ENCODE results near the gene CFD.
"Not testable (repeated sequence)": the region's sequence is repeated elsewhere in the genome, so short reads cannot be mapped to it uniquely, and the experiment has no call there.

CFD gene

DNA sequence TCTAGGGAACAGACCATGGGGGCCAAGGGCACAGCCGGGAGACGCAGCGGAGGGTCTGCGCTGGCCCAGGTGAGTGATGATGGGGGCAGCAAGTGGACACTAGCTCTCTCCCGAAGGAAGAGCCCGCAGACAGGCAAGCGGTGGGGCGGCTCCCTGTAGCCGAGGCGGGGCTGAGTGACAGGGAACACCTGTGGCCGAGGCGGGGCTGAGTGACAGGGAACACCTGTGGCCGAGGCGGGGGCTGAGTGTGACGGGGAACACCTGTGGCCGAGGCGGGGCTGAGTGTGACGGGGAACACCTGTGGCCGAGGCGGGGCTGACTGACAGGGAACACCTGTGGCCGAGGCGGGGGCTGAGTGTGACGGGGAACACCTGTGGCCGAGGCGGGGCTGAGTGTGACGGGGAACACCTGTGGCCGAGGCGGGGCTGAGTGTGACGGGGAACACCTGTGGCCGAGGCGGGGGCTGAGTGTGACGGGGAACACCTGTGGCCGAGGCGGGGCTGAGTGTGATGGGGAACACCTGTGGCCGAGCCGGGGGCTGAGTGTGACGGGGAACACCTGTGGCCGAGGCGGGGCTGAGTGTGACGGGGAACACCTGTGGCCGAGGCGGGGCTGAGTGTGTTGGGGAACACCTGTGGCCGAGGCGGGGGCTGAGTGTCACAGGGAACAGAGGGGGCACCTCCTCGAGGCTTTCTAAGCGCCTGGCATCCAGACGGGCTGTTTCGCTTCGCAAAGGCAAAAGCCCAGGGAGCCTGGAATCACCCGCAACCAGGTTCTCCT, 32.1 kb downstream of the CFD start:
- Histone ChIP-seq H3K4me3 (replicated peaks; ENCODE audit: insufficient read depth, low read length) (peak overlapping the region; percentile 90), H3K27ac (replicated peaks) (peak overlapping the region; percentile 69; the same call in 1 of the 2 replicates)
- DNase-seq (ENCODE audit: low read depth in 1 of 2, low spot score in 1 of 2); H3K27me3 ChIP-seq (ENCODE audit: insufficient read depth, poor library complexity, severe bottlenecking): not testable (repeated sequence)

DNA sequence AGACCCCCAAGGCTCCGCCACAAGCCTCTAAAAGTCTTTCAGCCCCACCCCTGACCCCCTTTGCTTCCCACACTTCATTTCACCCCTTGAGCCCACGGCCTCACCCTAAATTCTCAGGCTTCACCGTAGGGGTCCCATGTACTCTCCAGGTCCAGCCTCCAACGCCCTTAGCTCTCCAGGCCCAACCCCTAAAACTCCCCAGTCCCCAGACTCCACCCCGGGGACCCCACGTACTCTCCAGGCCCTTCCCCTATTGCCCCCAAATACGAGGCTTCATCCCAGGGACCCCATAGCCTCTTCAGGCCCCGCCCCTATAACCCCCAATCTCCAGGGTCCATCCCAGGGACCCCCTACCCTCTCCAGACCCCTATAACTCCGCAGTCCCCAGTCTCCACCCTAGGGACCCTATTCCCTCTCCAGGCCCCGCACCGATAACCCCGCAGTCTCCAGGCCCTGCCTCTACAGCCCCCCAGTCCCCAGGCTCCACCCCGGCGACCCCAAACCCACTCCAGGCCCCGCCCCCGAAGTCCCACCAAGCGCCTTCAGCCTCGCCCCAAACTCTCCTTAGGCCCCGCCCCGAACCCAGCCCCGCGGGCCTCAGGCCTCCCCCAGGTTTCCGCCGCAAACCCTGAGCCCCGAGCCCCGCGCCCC, 32.9 kb downstream of the CFD start:
- DNase-seq (ENCODE audit: low read depth in 1 of 2, low spot score in 1 of 2), result no peak
- TF ChIP-seq SPI1 (IDR thresholded peaks at IDR 0.05; ENCODE audit: borderline replicate concordance, low read depth), result no peak
- TF ChIP-seq GABPA (IDR thresholded peaks at IDR 0.05; ENCODE audit: low read depth), result no peak
- TF ChIP-seq POLR2AphosphoS5 (IDR thresholded peaks at IDR 0.05; ENCODE audit: low read depth), result no peak
- TF ChIP-seq, protein P1, sequence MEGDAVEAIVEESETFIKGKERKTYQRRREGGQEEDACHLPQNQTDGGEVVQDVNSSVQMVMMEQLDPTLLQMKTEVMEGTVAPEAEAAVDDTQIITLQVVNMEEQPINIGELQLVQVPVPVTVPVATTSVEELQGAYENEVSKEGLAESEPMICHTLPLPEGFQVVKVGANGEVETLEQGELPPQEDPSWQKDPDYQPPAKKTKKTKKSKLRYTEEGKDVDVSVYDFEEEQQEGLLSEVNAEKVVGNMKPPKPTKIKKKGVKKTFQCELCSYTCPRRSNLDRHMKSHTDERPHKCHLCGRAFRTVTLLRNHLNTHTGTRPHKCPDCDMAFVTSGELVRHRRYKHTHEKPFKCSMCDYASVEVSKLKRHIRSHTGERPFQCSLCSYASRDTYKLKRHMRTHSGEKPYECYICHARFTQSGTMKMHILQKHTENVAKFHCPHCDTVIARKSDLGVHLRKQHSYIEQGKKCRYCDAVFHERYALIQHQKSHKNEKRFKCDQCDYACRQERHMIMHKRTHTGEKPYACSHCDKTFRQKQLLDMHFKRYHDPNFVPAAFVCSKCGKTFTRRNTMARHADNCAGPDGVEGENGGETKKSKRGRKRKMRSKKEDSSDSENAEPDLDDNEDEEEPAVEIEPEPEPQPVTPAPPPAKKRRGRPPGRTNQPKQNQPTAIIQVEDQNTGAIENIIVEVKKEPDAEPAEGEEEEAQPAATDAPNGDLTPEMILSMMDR (IDR thresholded peaks at IDR 0.05; ENCODE audit: insufficient read depth, low read length), result no peak
- TF ChIP-seq, protein P2, sequence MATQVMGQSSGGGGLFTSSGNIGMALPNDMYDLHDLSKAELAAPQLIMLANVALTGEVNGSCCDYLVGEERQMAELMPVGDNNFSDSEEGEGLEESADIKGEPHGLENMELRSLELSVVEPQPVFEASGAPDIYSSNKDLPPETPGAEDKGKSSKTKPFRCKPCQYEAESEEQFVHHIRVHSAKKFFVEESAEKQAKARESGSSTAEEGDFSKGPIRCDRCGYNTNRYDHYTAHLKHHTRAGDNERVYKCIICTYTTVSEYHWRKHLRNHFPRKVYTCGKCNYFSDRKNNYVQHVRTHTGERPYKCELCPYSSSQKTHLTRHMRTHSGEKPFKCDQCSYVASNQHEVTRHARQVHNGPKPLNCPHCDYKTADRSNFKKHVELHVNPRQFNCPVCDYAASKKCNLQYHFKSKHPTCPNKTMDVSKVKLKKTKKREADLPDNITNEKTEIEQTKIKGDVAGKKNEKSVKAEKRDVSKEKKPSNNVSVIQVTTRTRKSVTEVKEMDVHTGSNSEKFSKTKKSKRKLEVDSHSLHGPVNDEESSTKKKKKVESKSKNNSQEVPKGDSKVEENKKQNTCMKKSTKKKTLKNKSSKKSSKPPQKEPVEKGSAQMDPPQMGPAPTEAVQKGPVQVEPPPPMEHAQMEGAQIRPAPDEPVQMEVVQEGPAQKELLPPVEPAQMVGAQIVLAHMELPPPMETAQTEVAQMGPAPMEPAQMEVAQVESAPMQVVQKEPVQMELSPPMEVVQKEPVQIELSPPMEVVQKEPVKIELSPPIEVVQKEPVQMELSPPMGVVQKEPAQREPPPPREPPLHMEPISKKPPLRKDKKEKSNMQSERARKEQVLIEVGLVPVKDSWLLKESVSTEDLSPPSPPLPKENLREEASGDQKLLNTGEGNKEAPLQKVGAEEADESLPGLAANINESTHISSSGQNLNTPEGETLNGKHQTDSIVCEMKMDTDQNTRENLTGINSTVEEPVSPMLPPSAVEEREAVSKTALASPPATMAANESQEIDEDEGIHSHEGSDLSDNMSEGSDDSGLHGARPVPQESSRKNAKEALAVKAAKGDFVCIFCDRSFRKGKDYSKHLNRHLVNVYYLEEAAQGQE (IDR thresholded peaks at IDR 0.05; ENCODE audit: insufficient replicate concordance, low read depth), result no peak
- Histone ChIP-seq H3K4me3 (replicated peaks; ENCODE audit: insufficient read depth, low read length) (peak overlapping the region; percentile 90), H3K27me3 (ENCODE audit: insufficient read depth, poor library complexity, severe bottlenecking) (no peaks in the 10 kb centered on the region), H3K27ac (replicated peaks) (peak overlapping the region; percentile 69)

DNA sequence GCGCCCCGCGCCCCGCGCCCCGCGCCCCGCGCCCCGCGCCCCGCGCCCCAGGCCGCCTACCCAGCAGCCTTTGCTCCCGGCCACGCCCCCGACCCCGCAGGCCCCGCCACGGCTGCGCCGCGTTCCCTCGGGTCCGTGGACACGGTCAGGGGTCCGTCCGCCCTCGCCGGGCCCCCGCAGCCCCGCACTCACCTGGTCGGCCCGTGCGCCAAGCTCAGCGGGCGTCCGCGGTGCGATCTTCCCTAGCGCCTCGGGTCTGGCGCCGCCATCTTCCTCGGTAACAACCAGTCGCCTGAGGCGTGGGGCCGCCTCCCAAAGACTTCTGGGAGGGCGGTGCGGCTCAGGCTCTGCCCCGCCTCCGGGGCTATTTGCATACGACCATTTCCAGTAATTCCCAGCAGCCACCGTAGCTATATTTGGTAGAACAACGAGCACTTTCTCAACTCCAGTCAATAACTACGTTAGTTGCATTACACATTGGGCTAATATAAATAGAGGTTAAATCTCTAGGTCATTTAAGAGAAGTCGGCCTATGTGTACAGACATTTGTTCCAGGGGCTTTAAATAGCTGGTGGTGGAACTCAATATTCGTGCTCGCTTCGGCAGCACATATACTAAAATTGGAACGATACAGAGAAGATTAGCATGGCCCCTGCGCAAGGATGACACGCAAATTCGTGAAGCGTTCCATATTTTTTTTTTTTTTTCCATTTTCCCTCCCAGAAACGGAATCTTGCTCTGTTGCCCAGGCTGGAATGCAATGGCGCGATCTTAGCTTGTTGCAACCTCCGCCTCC, 33.6 kb downstream of the CFD start, which contains the start of the genes MED16 and RNU6-9:
TSS of gene MED16 (minus strand) at position 294 of the 796 bp plus-strand sequence. CDS start 2,056 bp downstream, outside the sequence.
TSS of gene RNU6-9 (plus strand) at position 591 of the 796 bp plus-strand sequence.
- no peak for TF ChIP-seq SPI1 (IDR thresholded peaks at IDR 0.05; ENCODE audit: borderline replicate concordance, low read depth)
- no peak for TF ChIP-seq GABPA (IDR thresholded peaks at IDR 0.05; ENCODE audit: low read depth)
- TF ChIP-seq, protein P2 (IDR thresholded peaks at IDR 0.05; ENCODE audit: insufficient replicate concordance, low read depth), result peak; percentile 13
- TF ChIP-seq, protein P1 (IDR thresholded peaks at IDR 0.05; ENCODE audit: insufficient read depth, low read length), result no peak
- TF ChIP-seq POLR2AphosphoS5 (IDR thresholded peaks at IDR 0.05; ENCODE audit: low read depth), result peak; percentile 37; the same call in 1 of the 2 replicates
- Histone ChIP-seq H3K27me3 (ENCODE audit: insufficient read depth, poor library complexity, severe bottlenecking) (no peaks in the 10 kb centered on the region), H3K27ac (replicated peaks) (peak within 1 kb of the TSS; percentile 95), H3K4me3 (replicated peaks; ENCODE audit: insufficient read depth, low read length) (peak within 1 kb of the TSS; percentile 90)
- DNase-seq (ENCODE audit: low read depth in 1 of 2, low spot score in 1 of 2), result peak; percentile 84 to 92

DNA sequence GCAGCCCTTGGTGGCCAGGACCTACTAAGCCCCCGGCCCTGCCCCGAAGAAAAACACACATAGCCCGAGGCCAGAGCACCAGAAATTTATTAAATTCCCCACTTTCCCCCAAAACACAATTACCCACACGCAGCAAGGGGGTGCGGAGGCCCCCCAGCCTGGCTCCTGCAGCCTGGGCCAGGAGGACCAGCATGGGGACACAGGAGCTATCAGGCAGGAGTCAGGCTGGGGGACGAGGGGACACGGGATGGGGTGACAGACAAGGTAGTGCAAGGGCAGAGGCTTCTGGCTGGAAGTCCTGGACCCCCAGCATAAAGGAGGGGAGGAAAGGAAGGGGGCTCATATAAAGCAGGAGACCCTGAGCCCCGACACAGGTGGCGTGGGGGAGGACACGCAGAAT, 37.0 kb downstream of the CFD start:
- no peak overlapping the region for H3K4me3 ChIP-seq (replicated peaks; ENCODE audit: insufficient read depth, low read length)
- H3K27ac ChIP-seq (replicated peaks), result no peak overlapping the region
- H3K27me3 ChIP-seq (ENCODE audit: insufficient read depth, poor library complexity, severe bottlenecking), result no peaks in the 10 kb centered on the region
- TF ChIP-seq SPI1 (IDR thresholded peaks at IDR 0.05; ENCODE audit: borderline replicate concordance, low read depth) (no peak), GABPA (IDR thresholded peaks at IDR 0.05; ENCODE audit: low read depth) (no peak), POLR2AphosphoS5 (IDR thresholded peaks at IDR 0.05; ENCODE audit: low read depth) (no peak)
- TF ChIP-seq, protein P1 (IDR thresholded peaks at IDR 0.05; ENCODE audit: insufficient read depth, low read length), result no peak
- TF ChIP-seq, protein P2 (IDR thresholded peaks at IDR 0.05; ENCODE audit: insufficient replicate concordance, low read depth), result no peak
- no peak for DNase-seq (ENCODE audit: low read depth in 1 of 2, low spot score in 1 of 2)
